Activated CD8-positive, alpha-beta T cell treated with anti-CD3 and anti-CD28 coated beads, Interleukin-2, amount 10 ng/mL, durations not matched to agents 7 days and 5 days (primary cell): Measurements from ENCODE around the gene GRM8. TPM values are rescaled to one million over a fixed set of nuclear protein-coding genes. Genes with fewer than 3 reads are reported as not detected.

Source experiments
- ATAC-seq: fragments of 150-1000 bp; cut with Tn5 transposase; one replicate; pipeline ENCODE4 v1.10.0; 2021; ENCODE audit warnings: moderate library complexity
- CTCF ChIA-PET: fragments of 350-600 bp; sonication (Branson Sonifier 250); formaldehyde crosslinking; loops from one replicate; lab custom pipeline; 2021; ENCODE audit warnings: antibody characterized with exemption; lab: Charles Lee
- POLR2A ChIA-PET: fragments of 350-600 bp; sonication (Branson Sonifier 250); formaldehyde crosslinking; loops from one replicate; lab custom pipeline; 2021; ENCODE audit warnings: antibody characterized with exemption; lab: Charles Lee
- DNase-seq: peaks from one replicate; pipeline ENCODE4 v3.0.0-alpha.2; 2020
- H3K27ac Mint-ChIP-seq: one replicate; pipeline ENCODE4 v1.8.0; 2021; ENCODE audit warnings: mild to moderate bottlenecking, mixed read lengths
- H3K27me3 Mint-ChIP-seq: one replicate; pipeline ENCODE4 v1.8.0; 2021; ENCODE audit warnings: low read depth, mixed read lengths
- H3K36me3 Mint-ChIP-seq: one replicate; pipeline ENCODE4 v1.8.0; 2021; ENCODE audit warnings: low read depth, mixed read lengths
- H3K4me1 Mint-ChIP-seq: one replicate; pipeline ENCODE4 v1.8.0; 2021; ENCODE audit warnings: low read depth, mixed read lengths
- H3K4me3 Mint-ChIP-seq: one replicate; pipeline ENCODE4 v1.8.0; 2021; ENCODE audit warnings: mild to moderate bottlenecking, mixed read lengths
- H3K9me3 Mint-ChIP-seq: one replicate; pipeline ENCODE4 v1.8.0; 2022; ENCODE audit warnings: mixed read lengths; ENCODE audit not compliant: insufficient read depth
- total RNA-seq, 2 experiments: library from RNA; stranded (reverse); gene quantifications; one replicate each; pipeline ENCODE4 v1.2.3, GENCODE V29; 2021

The GRM8 gene
- total RNA-seq, 2 experiments from 2014 or later, result not detected

DNA sequence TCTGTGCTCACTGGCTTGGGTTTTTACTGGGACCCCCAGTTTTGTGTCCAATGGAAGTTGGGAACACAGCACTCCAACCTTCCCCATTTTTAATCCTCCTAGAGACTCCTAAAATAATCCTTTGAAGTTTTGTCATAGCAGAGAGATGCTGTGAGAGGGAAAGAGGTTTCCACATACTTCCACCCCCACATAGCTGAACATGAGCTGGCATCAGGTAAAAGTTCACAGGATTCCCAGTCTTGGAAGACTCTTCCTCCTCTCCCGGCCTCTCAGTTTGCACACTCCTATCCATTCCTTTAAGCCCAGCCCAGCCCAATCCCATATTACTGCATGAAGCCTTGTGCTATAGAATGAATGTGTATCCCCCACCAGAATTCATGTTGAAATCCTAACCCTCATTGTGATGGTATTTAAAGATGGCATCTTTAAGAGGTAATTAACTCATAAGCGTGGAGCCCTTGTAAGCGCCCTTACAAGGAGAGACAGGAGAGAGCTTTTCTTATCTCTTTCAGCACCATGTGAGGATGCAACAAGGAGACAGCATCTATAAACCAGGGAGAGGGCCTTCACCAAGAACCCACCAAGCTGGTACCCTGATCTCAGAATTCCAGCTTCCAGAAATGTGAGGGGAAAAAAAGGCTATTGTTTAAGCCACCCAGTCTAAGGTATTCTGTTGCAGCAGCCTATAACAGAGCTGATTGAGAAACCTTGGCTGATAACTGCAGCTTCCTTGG lies 22.4 kb downstream of the GRM8 start:
- H3K4me3 Mint-ChIP-seq, result no peak overlapping the region
- CTCF ChIA-PET, result no interaction called here

DNA sequence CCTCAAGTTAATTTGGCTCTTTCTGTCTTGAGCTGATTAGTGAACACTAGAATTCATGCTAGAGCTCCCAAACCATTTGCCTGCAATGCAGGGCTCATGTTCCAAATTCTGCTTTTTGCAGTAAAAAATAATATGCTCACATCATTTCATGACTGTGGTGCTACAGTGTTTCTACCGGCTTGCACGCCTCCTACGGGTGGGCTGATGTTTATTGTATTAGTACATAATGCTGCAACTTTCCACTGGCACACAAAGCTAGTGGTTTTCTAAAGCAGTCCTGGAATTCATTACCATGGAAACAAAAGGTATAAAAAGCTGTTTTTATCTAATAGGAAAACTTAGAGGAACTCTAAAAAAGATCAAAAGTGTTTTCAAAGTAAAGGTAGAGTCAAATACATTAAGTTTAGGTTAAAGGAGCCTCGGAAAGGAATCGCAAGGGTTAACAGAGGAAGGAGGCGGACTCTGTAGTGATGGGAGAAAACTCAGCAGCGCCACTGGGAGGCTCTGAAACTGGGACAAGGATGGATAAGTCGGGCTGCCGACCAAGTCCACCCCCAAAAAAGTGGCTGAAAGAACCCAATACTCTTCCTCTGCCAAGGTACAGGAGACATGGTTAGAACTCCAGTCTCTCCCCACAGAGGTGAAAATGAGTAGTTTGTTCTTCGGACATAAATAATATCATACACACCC lies 25.9 kb downstream of the GRM8 start:
- ChIA-PET CTCF (no interaction called here), POLR2A (no interaction called here)
- Mint-ChIP-seq H3K9me3 (no peaks in the 10 kb centered on the region), H3K4me3 (no peak overlapping the region), H3K27ac (no peak overlapping the region), H3K27me3 (peaks cover 30% of the 10 kb centered on the region), H3K4me1 (no peaks in the 10 kb centered on the region), H3K36me3 (no peaks in the 10 kb centered on the region)
- ATAC-seq (no peak), DNase-seq (no peak)

More for the DNA sequence above, 22.4 kb downstream of the GRM8 start:
- Mint-ChIP-seq H3K36me3 (no peaks in the 10 kb centered on the region), H3K9me3 (no peaks in the 10 kb centered on the region), H3K27ac (no peak overlapping the region), H3K27me3 (peaks cover 26% of the 10 kb centered on the region), H3K4me1 (no peaks in the 10 kb centered on the region)
- ATAC-seq (no peak), DNase-seq (no peak)
- POLR2A ChIA-PET, result no interaction called here

GRCh38 chr7:127221731-127222130 lies 31.0 kb downstream of the GRM8 start:
- no peak overlapping the region for H3K27ac Mint-ChIP-seq
- no peaks in the 10 kb centered on the region for H3K4me1 Mint-ChIP-seq
- H3K36me3 Mint-ChIP-seq, result no peaks in the 10 kb centered on the region
- ATAC-seq (no peak), DNase-seq (no peak)
- no peak overlapping the region for H3K4me3 Mint-ChIP-seq
- H3K27me3 Mint-ChIP-seq, result peaks cover 23% of the 10 kb centered on the region
- ChIA-PET CTCF (no interaction called here), POLR2A (no interaction called here)
- no peaks in the 10 kb centered on the region for H3K9me3 Mint-ChIP-seq

DNA sequence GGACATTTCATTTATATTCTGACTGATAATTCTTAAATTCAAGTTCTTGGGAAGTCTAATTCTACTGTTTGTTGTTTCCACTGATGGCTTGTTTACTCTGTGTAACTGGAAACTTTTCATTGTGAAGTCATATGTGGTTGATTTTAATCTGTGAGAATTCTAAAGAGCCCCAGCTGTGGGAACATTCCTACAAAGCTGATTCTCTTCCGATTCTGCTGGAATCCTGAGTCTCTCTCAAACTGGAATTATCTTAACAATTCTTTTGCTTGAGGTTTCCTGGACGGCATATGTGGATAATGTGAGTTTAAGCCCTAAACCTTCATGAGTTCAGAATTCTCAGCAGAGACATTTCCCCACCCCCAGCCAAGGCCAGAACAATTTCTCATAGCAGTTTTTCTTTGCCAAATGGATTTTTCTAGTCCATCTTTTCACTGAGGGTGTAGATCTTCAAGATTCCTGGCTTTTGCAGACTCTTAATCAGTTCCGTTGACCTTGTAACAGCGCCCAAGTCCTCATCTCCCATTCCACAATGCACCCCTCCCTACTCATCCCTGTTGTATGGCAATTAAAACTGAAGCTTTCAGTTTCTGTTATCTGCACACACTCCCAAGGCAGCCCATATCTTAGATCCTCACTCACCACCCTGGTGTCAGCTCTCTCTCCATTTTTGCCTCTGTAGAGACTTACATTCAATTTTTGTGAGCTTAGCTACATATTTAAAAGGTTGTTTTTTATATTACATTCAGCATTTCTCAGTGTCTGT lies 37.6 kb downstream of the GRM8 start:
- Mint-ChIP-seq H3K27ac (no peak overlapping the region), H3K27me3 (no peaks in the 10 kb centered on the region), H3K9me3 (no peaks in the 10 kb centered on the region), H3K36me3 (no peaks in the 10 kb centered on the region), H3K4me3 (no peak overlapping the region), H3K4me1 (no peaks in the 10 kb centered on the region)
- ATAC-seq (no peak), DNase-seq (no peak)
- ChIA-PET POLR2A (interaction anchor here (0.8 kb wide), 1 partner anchor 23 kb away, joined by 4 read pairs; no protein-coding TSS in a partner anchor), CTCF (no interaction called here)

DNA sequence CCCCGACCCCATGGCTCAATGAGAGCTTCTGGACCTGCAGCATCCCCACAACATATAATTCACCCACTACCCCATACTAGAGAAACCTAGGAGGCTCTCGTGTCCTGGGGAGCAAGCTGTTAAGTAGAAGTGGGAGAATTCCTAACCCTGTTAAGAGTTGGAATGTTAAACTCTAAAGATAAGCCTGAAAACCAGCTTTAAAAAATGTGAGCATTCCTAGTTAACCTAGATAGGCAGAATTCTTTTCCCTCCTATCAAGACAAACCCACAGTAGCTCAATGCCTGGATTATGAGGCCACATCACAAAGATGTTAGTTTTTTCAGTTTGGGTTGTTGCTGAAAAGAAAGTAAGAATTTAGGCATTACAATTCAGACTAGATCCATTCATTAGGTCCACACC lies 42.9 kb downstream of the GRM8 start:
- Mint-ChIP-seq H3K4me3 (no peak overlapping the region), H3K27me3 (peaks cover 2% of the 10 kb centered on the region), H3K36me3 (no peaks in the 10 kb centered on the region), H3K9me3 (no peaks in the 10 kb centered on the region), H3K4me1 (no peaks in the 10 kb centered on the region), H3K27ac (no peak overlapping the region)
- ChIA-PET CTCF (no interaction called here), POLR2A (no interaction called here)
- ATAC-seq (no peak), DNase-seq (no peak)

DNA sequence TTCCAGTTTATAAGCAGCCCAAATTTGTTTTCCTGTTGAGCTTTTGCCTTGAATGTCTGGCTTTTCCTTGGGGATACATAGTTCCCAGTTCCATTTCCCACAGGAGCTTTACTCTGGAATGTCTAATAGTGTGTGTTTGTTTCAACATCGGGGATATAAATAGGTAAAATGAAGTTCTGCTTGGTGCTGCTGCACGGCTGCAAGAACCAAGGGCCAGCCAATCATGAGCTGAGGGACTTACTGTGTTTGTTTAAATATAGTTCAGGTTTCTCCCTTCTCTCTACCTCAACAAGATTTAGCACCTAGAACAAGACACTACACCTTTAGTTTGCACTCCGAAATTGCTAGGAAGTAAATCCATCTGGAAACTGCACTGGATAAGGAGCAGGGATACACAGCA lies 43.9 kb downstream of the GRM8 start:
- ATAC-seq (no peak), DNase-seq (no peak)
- ChIA-PET POLR2A (no interaction called here), CTCF (no interaction called here)
- Mint-ChIP-seq H3K27me3 (peaks cover 5% of the 10 kb centered on the region), H3K36me3 (no peaks in the 10 kb centered on the region), H3K27ac (no peak overlapping the region), H3K4me3 (no peak overlapping the region), H3K4me1 (no peaks in the 10 kb centered on the region), H3K9me3 (no peaks in the 10 kb centered on the region)

DNA sequence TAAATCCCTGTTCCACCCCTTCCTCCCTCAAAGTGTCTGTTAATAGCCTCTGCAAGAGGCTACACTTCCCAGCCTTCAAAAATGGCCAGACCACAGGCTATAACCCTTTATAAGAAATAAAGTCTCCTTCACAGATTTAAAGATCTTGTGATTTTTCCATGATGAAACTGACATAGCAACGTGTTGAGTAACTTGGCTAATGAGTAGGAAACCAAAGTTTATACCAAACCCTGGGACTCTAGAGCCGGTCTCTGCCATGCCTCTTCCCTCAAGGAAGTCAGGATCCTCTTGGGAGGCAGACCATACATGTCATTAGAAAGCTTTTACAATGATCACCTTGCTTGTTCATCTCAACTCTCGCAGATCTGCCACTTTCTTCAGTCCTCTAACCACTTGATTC lies 44.4 kb downstream of the GRM8 start:
- no peak for ATAC-seq
- CTCF ChIA-PET, result no interaction called here
- no peaks in the 10 kb centered on the region for H3K4me1 Mint-ChIP-seq
- H3K27ac Mint-ChIP-seq, result no peak overlapping the region
- DNase-seq, result no peak
- POLR2A ChIA-PET, result no interaction called here
- H3K9me3 Mint-ChIP-seq, result no peaks in the 10 kb centered on the region
- H3K27me3 Mint-ChIP-seq, result peaks cover 5% of the 10 kb centered on the region
- no peak overlapping the region for H3K4me3 Mint-ChIP-seq
- no peaks in the 10 kb centered on the region for H3K36me3 Mint-ChIP-seq

GRCh38 chr7:127207806-127208205 lies 44.9 kb downstream of the GRM8 start:
- no peak overlapping the region for H3K4me3 Mint-ChIP-seq
- CTCF ChIA-PET, result no interaction called here
- DNase-seq, result no peak
- no peak for ATAC-seq
- H3K27me3 Mint-ChIP-seq, result peaks cover 5% of the 10 kb centered on the region
- no peaks in the 10 kb centered on the region for H3K9me3 Mint-ChIP-seq
- H3K4me1 Mint-ChIP-seq, result no peaks in the 10 kb centered on the region
- H3K36me3 Mint-ChIP-seq, result no peaks in the 10 kb centered on the region
- no peak overlapping the region for H3K27ac Mint-ChIP-seq
- POLR2A ChIA-PET, result no interaction called here

GRCh38 chr7:127207230-127207629 lies 45.5 kb downstream of the GRM8 start:
- H3K9me3 Mint-ChIP-seq, result no peaks in the 10 kb centered on the region
- H3K4me1 Mint-ChIP-seq, result no peaks in the 10 kb centered on the region
- CTCF ChIA-PET, result no interaction called here
- no peak overlapping the region for H3K4me3 Mint-ChIP-seq
- DNase-seq (no peak), ATAC-seq (no peak)
- H3K27ac Mint-ChIP-seq, result no peak overlapping the region
- H3K27me3 Mint-ChIP-seq, result peaks cover 5% of the 10 kb centered on the region
- POLR2A ChIA-PET, result no interaction called here
- no peaks in the 10 kb centered on the region for H3K36me3 Mint-ChIP-seq

DNA sequence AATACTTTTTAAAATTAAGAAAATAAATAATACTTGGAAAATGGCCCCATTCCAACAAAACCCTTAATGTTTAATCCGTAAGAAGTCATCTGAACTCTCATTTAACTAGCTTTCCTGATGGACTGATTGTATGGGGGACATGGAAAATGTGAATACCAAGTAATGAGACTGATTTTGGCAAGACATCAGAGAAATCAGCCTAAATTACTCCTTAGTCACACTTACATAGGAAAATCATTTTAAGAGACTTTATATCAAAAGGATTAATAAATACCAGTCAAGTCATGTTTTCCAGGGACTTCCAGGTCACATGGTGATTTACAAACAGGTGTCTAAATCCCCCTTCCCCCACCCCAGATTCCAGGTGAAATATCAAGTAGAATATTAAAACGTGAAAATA lies 58.2 kb downstream of the GRM8 start:
- H3K27ac Mint-ChIP-seq, result no peak overlapping the region
- no peaks in the 10 kb centered on the region for H3K4me1 Mint-ChIP-seq

GRCh38 chr7:127189886-127190285 lies 62.9 kb downstream of the GRM8 start:
- POLR2A ChIA-PET, result no interaction called here
- Mint-ChIP-seq H3K36me3 (no peaks in the 10 kb centered on the region), H3K9me3 (no peaks in the 10 kb centered on the region), H3K27ac (no peak overlapping the region), H3K4me1 (no peaks in the 10 kb centered on the region), H3K27me3 (no peaks in the 10 kb centered on the region), H3K4me3 (no peak overlapping the region)
- DNase-seq (no peak), ATAC-seq (no peak)
- CTCF ChIA-PET, result no interaction called here

More for the DNA sequence above, 58.2 kb downstream of the GRM8 start:
- POLR2A ChIA-PET, result interaction anchor here (0.8 kb wide), 1 partner anchor 28 kb away, joined by 3 read pairs; no protein-coding TSS in a partner anchor
- Mint-ChIP-seq H3K36me3 (no peaks in the 10 kb centered on the region), H3K9me3 (no peaks in the 10 kb centered on the region), H3K27me3 (peaks cover 5% of the 10 kb centered on the region), H3K4me3 (no peak overlapping the region)
- DNase-seq (no peak), ATAC-seq (no peak)
- CTCF ChIA-PET, result no interaction called here

- Mint-ChIP-seq H3K4me3 (no peak overlapping the region), H3K36me3 (no peaks in the 10 kb centered on the region), H3K27me3 (no peaks in the 10 kb centered on the region), H3K9me3 (no peaks in the 10 kb centered on the region), H3K4me1 (no peaks in the 10 kb centered on the region), H3K27ac (no peak overlapping the region)
- DNase-seq, result no peak
- POLR2A ChIA-PET, result no interaction called here
- ATAC-seq, result no peak
- CTCF ChIA-PET, result no interaction called here
These were observed 63.7 kb downstream of the GRM8 start for GRCh38 chr7:127189074-127189473.
